Measurements from ENCODE around the gene IDUA.

IDUA gene

DNA sequence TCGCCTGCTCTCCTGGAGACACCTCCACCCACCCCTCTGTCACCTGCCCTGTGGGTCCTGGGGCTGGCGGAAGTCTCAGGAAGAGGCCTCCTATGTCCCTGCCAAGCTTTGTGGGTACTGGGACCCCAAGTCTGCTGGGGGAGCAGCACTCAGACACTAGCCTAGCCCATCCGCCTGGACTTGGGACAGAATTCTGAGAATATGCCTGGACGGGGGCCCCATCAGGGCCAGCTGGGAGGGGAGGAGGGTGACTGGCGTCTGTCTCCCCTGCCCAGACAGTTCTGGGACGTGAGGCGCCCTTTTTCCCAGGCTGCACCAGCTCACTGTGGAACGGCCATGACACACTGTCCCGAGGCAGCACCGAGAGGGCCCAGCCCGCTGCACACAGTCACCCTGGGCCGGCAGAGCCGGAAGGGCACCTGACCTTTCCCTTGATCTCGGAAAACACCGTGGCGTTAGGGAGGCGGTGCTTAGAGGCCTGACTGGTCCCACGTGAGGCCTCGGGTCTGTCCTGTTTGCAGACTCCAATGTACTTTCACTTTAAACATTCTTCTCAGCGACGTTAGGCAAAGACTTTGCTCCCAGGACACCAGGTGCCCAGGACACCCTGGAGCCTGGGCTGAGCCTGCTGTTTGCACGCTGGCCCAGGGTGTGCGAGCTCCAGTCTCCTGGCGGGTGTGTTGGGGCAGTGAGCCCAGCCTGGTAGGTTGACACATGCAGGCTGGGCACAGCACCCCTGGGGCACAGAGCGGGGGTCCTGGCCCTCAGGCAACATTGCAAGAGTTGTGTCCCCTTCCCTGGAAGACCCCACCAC, 5.7 kb downstream of the IDUA start:
- Histone ChIP-seq H3K36me3 (ENCODE audit: low read length) (no peaks in the 10 kb centered on the region), H2AFZ (ENCODE audit: low read depth, low read length, severe bottlenecking) (no peak overlapping the region), H3K27me3 (ENCODE audit: low read length) (no peaks in the 10 kb centered on the region), H3F3A (ENCODE audit: insufficient read depth) (no peaks in the 10 kb centered on the region), H3K9me2 (replicated peaks; ENCODE audit: insufficient read depth, low read length) (no peaks in the 10 kb centered on the region), H3K27ac (ENCODE audit: low read depth, low read length) (no peak overlapping the region), H3K4me3 (ENCODE audit: insufficient read depth, low read length, poor library complexity, severe bottlenecking) (no peak overlapping the region), H3K9ac (ENCODE audit: low read length) (no peak overlapping the region), H3K9me3 (ENCODE audit: insufficient read depth, low read length) (no peaks in the 10 kb centered on the region), H3K79me2 (ENCODE audit: insufficient read depth, low read length) (no peaks in the 10 kb centered on the region), H4K20me1 (ENCODE audit: low read depth, low read length) (no peaks in the 10 kb centered on the region), H3K4me2 (ENCODE audit: low read depth, low read length, poor library complexity, severe bottlenecking) (no peak overlapping the region)
- TF ChIP-seq, protein P1, sequence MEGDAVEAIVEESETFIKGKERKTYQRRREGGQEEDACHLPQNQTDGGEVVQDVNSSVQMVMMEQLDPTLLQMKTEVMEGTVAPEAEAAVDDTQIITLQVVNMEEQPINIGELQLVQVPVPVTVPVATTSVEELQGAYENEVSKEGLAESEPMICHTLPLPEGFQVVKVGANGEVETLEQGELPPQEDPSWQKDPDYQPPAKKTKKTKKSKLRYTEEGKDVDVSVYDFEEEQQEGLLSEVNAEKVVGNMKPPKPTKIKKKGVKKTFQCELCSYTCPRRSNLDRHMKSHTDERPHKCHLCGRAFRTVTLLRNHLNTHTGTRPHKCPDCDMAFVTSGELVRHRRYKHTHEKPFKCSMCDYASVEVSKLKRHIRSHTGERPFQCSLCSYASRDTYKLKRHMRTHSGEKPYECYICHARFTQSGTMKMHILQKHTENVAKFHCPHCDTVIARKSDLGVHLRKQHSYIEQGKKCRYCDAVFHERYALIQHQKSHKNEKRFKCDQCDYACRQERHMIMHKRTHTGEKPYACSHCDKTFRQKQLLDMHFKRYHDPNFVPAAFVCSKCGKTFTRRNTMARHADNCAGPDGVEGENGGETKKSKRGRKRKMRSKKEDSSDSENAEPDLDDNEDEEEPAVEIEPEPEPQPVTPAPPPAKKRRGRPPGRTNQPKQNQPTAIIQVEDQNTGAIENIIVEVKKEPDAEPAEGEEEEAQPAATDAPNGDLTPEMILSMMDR (IDR thresholded peaks at IDR 0.05; ENCODE audit: insufficient read depth, low read length, poor library complexity, severe bottlenecking), result no peak
- no peak for TF ChIP-seq EZH2phosphoT487 (conservative IDR thresholded peaks at IDR 0.05; ENCODE audit: low read length)

DNA sequence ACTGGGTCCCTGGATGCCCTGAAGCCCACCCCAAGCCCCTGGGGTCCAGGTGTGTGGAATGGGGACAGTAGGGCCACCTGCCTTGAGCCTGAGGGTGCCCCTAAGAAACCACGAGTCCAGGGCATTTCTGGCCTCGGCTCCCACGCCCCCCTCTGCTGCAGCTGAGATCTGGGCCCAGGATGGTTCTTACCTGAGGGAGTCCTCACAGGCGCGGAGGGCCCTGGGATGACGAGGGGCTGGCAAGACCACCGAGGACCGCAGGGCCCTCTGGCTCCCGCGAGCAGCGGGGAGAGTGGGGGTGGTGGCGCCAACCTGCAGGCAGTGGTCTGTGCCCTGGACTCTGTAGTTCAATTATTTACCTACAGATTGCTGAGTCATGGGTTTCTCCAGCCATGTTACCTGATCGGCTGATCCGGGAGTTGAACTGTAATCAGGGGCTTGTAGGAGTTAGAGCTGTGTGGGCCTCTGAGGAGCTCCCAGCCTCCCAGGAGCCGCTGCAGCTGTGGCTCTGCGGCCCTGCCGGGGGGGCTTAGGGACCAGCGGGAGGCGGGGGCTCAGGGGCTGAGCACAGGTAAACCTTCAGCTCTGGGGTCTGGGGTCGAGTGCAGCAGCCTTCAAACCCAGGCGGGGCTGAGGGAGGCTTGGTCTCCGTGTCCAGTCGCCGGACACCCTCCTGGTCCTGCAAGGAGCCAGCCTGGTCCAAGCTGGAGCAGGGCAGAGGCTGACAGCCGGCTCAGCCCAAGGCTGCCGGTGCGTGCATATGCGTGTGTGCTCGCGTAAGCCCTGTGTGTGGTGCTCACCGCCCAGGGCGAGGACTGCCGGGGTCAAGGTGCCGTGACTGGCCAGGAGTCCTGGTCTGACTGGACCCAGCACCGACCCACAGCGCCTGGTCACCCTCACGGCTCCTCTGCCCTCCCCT, 6.5 kb downstream of the IDUA start, which contains the start of gene SLC26A1:
TSS of gene SLC26A1 (minus strand) at position 294 of the 919 bp plus-strand sequence. CDS start 1,701 bp downstream, outside the sequence.
- Histone ChIP-seq H3K9ac (ENCODE audit: low read length) (no peak within 1 kb of the TSS), H3K79me2 (ENCODE audit: insufficient read depth, low read length) (no peaks in the 10 kb centered on the region), H2AFZ (ENCODE audit: low read depth, low read length, severe bottlenecking) (no peak within 1 kb of the TSS), H3K27ac (ENCODE audit: low read depth, low read length) (no peak within 1 kb of the TSS), H3K27me3 (ENCODE audit: low read length) (no peaks in the 10 kb centered on the region), H3K4me2 (ENCODE audit: low read depth, low read length, poor library complexity, severe bottlenecking) (no peak within 1 kb of the TSS), H3K9me2 (replicated peaks; ENCODE audit: insufficient read depth, low read length) (no peaks in the 10 kb centered on the region), H4K20me1 (ENCODE audit: low read depth, low read length) (no peaks in the 10 kb centered on the region), H3F3A (ENCODE audit: insufficient read depth) (no peaks in the 10 kb centered on the region), H3K9me3 (ENCODE audit: insufficient read depth, low read length) (no peaks in the 10 kb centered on the region), H3K36me3 (ENCODE audit: low read length) (no peaks in the 10 kb centered on the region), H3K4me3 (ENCODE audit: insufficient read depth, low read length, poor library complexity, severe bottlenecking) (no peak within 1 kb of the TSS)
- TF ChIP-seq, protein P1 (IDR thresholded peaks at IDR 0.05; ENCODE audit: insufficient read depth, low read length, poor library complexity, severe bottlenecking), result no peak
- TF ChIP-seq EZH2phosphoT487 (conservative IDR thresholded peaks at IDR 0.05; ENCODE audit: low read length), result no peak

DNA sequence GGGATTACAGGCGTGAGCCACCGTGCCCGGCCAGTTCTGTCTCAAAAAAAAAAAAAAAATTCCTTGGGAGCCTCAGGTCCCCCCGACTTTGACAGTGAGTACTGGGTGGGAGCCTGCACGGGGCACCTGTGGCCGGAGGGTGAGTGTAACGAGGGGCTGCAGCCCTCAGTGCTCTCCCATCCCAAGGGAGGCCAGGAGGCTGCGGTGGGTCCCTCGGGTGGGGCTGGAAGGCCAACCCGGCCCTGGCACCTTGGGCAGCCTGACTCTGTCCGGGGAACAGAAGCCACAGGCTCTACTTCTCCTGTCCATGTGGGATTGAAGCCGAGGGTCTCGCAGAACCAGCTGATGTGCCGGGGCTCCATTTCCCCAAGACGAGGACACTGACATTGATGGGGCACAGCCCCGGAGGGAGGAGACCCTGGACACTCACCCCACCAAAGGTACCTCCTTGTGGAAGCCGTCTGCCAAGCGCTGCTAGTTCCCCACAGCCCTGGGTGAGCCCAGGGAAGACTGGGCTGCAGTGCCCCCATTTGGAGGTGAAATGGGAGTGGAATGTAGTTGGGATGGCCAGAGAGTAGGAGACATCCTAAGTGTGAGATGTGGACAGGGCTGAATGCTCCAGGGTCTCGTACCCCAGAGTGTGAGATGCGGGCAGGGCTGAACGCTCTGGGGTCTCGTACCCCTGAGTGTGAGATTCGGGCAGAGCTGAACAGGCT, 8.6 kb downstream of the IDUA start:
- TF ChIP-seq, protein P1 (IDR thresholded peaks at IDR 0.05; ENCODE audit: insufficient read depth, low read length, poor library complexity, severe bottlenecking), result no peak
- TF ChIP-seq EZH2phosphoT487 (conservative IDR thresholded peaks at IDR 0.05; ENCODE audit: low read length), result no peak
- Histone ChIP-seq H3K27me3 (ENCODE audit: low read length) (no peaks in the 10 kb centered on the region), H3K9me3 (ENCODE audit: insufficient read depth, low read length) (no peaks in the 10 kb centered on the region), H3F3A (ENCODE audit: insufficient read depth) (no peaks in the 10 kb centered on the region), H3K9ac (ENCODE audit: low read length) (no peak overlapping the region), H3K4me3 (ENCODE audit: insufficient read depth, low read length, poor library complexity, severe bottlenecking) (no peak overlapping the region), H3K36me3 (ENCODE audit: low read length) (no peaks in the 10 kb centered on the region), H3K79me2 (ENCODE audit: insufficient read depth, low read length) (no peaks in the 10 kb centered on the region), H3K9me2 (replicated peaks; ENCODE audit: insufficient read depth, low read length) (no peaks in the 10 kb centered on the region), H3K4me2 (ENCODE audit: low read depth, low read length, poor library complexity, severe bottlenecking) (no peak overlapping the region), H4K20me1 (ENCODE audit: low read depth, low read length) (no peaks in the 10 kb centered on the region), H2AFZ (ENCODE audit: low read depth, low read length, severe bottlenecking) (no peak overlapping the region), H3K27ac (ENCODE audit: low read depth, low read length) (no peak overlapping the region)

Data from SU-DHL-6 (cell line).